SK-N-SH treated with all-trans-retinoic acid at 6 μM for 48 hours (cell line): ENCODE measurements around the gene IFI16.

Experiments used
- ATAC-seq: fragments of 200-7000 bp; cut with Tn5 transposase; 3 replicates; pipeline ENCODE4 v1.9.1; 2020; ENCODE audit warnings: mild to moderate bottlenecking, moderate library complexity
- ARNTL ChIP-seq: fragments of 450-650 bp; formaldehyde crosslinking; IDR thresholded peaks from 2 replicates; pipeline ENCODE4 v1.5.0; 2020; ENCODE audit warnings: low read depth, mild to moderate bottlenecking, moderate library complexity, borderline replicate concordance
- BACH2 ChIP-seq: fragments of 250-450 bp; sonication (Bioruptor Pico); IDR thresholded peaks from 2 replicates; pipeline ENCODE4 v1.9.0; 2021; ENCODE audit warnings: mild to moderate bottlenecking, borderline replicate concordance
- CREB5 ChIP-seq: fragments of 250-450 bp; sonication (Bioruptor Pico); IDR thresholded peaks from 2 replicates; pipeline ENCODE4 v1.5.1; 2020; ENCODE audit warnings: low read depth, mild to moderate bottlenecking, moderate library complexity
- CSDC2 ChIP-seq: fragments of 250-450 bp; sonication (Bioruptor Pico); IDR thresholded peaks from 2 replicates; pipeline ENCODE4 v1.5.0; 2020; ENCODE audit warnings: mild to moderate bottlenecking, moderate library complexity
- CSRNP3 ChIP-seq: fragments of 250-450 bp; sonication (Bioruptor Pico); IDR thresholded peaks from 2 replicates; pipeline ENCODE4 v1.5.1; 2021; ENCODE audit warnings: mild to moderate bottlenecking, moderate library complexity
- ESRRG ChIP-seq: fragments of 250-450 bp; sonication (Bioruptor Pico); IDR thresholded peaks from 2 replicates; pipeline ENCODE4 v1.6.1; 2021; ENCODE audit warnings: mild to moderate bottlenecking
- ISL1 ChIP-seq: fragments of 250-450 bp; sonication (Bioruptor Pico); IDR thresholded peaks from 2 replicates; pipeline ENCODE4 v2.1.2; 2022; ENCODE audit warnings: mild to moderate bottlenecking, moderate library complexity
- OSR1 ChIP-seq: fragments of 250-450 bp; sonication (Bioruptor Pico); IDR thresholded peaks from 2 replicates; pipeline ENCODE4 v1.8.0; 2022; ENCODE audit warnings: moderate library complexity, mild to moderate bottlenecking, inconsistent platforms
- PATZ1 ChIP-seq: fragments of 250-450 bp; sonication (Bioruptor Pico); IDR thresholded peaks from 2 replicates; pipeline ENCODE4 v1.8.0; 2020; ENCODE audit warnings: mild to moderate bottlenecking, moderate library complexity, borderline replicate concordance
- POU6F1 ChIP-seq: fragments of 250-450 bp; sonication (Bioruptor Pico); IDR thresholded peaks from 2 replicates; pipeline ENCODE4 v1.8.0; 2021; ENCODE audit warnings: low read depth, mild to moderate bottlenecking, moderate library complexity, borderline replicate concordance
- PPARA ChIP-seq: fragments of 250-450 bp; sonication (Bioruptor Pico); IDR thresholded peaks from 2 replicates; pipeline ENCODE4 v1.5.0; 2020; ENCODE audit warnings: mild to moderate bottlenecking, borderline replicate concordance
- RARB ChIP-seq: fragments of 250-450 bp; sonication (Bioruptor Pico); IDR thresholded peaks from 2 replicates; pipeline ENCODE4 v1.8.0; 2021; ENCODE audit warnings: mild to moderate bottlenecking, moderate library complexity
- SNAI2 ChIP-seq: fragments of 250-450 bp; sonication (Bioruptor Pico); IDR thresholded peaks from 2 replicates; pipeline ENCODE4 v1.5.0; 2020; ENCODE audit warnings: mild to moderate bottlenecking, moderate library complexity
- TCF4 ChIP-seq: fragments of 250-450 bp; sonication (Bioruptor Pico); IDR thresholded peaks from 2 replicates; pipeline ENCODE4 v1.8.0; 2021; ENCODE audit warnings: mild to moderate bottlenecking, moderate library complexity, borderline replicate concordance
- TOX ChIP-seq: fragments of 250-450 bp; sonication (Bioruptor Pico); IDR thresholded peaks from 2 replicates; pipeline ENCODE4 v1.8.0; 2021; ENCODE audit warnings: mild to moderate bottlenecking, moderate library complexity, borderline replicate concordance
- TSHZ2 ChIP-seq: fragments of 250-450 bp; sonication (Bioruptor Pico); IDR thresholded peaks from 2 replicates; pipeline ENCODE4 v1.5.0; 2020; ENCODE audit warnings: mild to moderate bottlenecking, moderate library complexity
- ZC3H10 ChIP-seq: fragments of 250-450 bp; sonication (Bioruptor Pico); IDR thresholded peaks from 2 replicates; pipeline ENCODE4 v1.5.1; 2021; ENCODE audit warnings: mild to moderate bottlenecking, moderate library complexity
- ZFP3 ChIP-seq: fragments of 250-450 bp; sonication (Bioruptor Pico); IDR thresholded peaks from 2 replicates; pipeline ENCODE4 v1.5.0; 2020; ENCODE audit warnings: mild to moderate bottlenecking, moderate library complexity
- ZFP30 ChIP-seq: fragments of 450-650 bp; formaldehyde crosslinking; IDR thresholded peaks from 2 replicates; pipeline ENCODE4 v1.5.0; 2022; ENCODE audit warnings: mild to moderate bottlenecking, moderate library complexity
- ZNF565 ChIP-seq: fragments of 450-650 bp; formaldehyde crosslinking; conservative IDR thresholded peaks from 2 replicates; pipeline ENCODE4 v1.5.0; 2020; ENCODE audit warnings: low read depth, mild to moderate bottlenecking, moderate library complexity
- ZNF70 ChIP-seq: fragments of 450-650 bp; formaldehyde crosslinking; IDR thresholded peaks from 2 replicates; pipeline ENCODE4 v1.5.0; 2020; ENCODE audit warnings: mild to moderate bottlenecking, moderate library complexity

IFI16 gene

GRCh38 chr1:159071970-159072582 is 62.4 kb downstream of the IFI16 start:
- peak; percentile 88 for ATAC-seq
- TF ChIP-seq ISL1 (CRISPR knock-in tag) (no peak), CSDC2 (no peak), ESRRG (CRISPR knock-in tag) (no peak), SNAI2 (CRISPR knock-in tag) (no peak), PATZ1 (CRISPR knock-in tag) (no peak), POU6F1 (no peak), ZNF70 (CRISPR knock-in tag) (no peak), OSR1 (CRISPR knock-in tag) (no peak), CSRNP3 (CRISPR knock-in tag) (no peak)

- TF ChIP-seq TOX (CRISPR knock-in tag) (peak; percentile 48; the same call in 1 of the 2 replicates), TCF4 (CRISPR knock-in tag) (no peak)
- peak; percentile 62 for ATAC-seq
Measured at GRCh38 chr1:159076438-159077119, 66.9 kb downstream of the IFI16 start, which contains the start of gene AIM2. TSS of gene AIM2 (minus strand) at chr1:159076766. CDS start at chr1:159073499, 3,267 bp downstream.

- ATAC-seq = peak; percentile 83
- TF ChIP-seq CREB5 (CRISPR knock-in tag) (no peak), ZNF70 (CRISPR knock-in tag) (no peak), TSHZ2 (no peak), ARNTL (no peak), CSDC2 (no peak), SNAI2 (CRISPR knock-in tag) (no peak), CSRNP3 (CRISPR knock-in tag) (no peak), PPARA (no peak), ISL1 (CRISPR knock-in tag) (no peak), ESRRG (CRISPR knock-in tag) (no peak), ZNF565 (no peak), ZC3H10 (CRISPR knock-in tag) (no peak), BACH2 (CRISPR knock-in tag) (no peak), OSR1 (CRISPR knock-in tag) (no peak), TCF4 (CRISPR knock-in tag) (no peak), ZFP3 (no peak), RARB (CRISPR knock-in tag) (no peak), ZFP30 (CRISPR knock-in tag) (no peak), POU6F1 (no peak)
Measured at GRCh38 chr1:159077120-159077961, 67.6 kb downstream of the IFI16 start.
